ENCODE results near the gene NUDT8. TPM values are rescaled to one million over a fixed set of nuclear protein-coding genes. Genes with fewer than 3 reads are reported as not detected.

Gene NUDT8
- polyA plus RNA-seq, 2 of the 4 experiments (the other 2 are of a cell fraction) = 1.8 to 5.6 TPM

GRCh38 chr11:67584881-67585873 lies 44.6 kb downstream of the NUDT8 start:
- WGBS (ENCODE audit: missing lambda C conversion rate) = 90% methylated on average over 21 of the region's 21 CpGs
- POLR2A ChIA-PET = interaction anchor here (2.1 kb wide), 1 partner anchor 7 kb away, joined by 6 read pairs; no protein-coding TSS in a partner anchor

GRCh38 chr11:67584205-67584880 lies 45.4 kb downstream of the NUDT8 start:
- H3K4me3 ChIP-seq = peak overlapping the region; percentile 92
- H3K27ac ChIP-seq = peak overlapping the region; percentile 97 to 99
- POLR2A ChIA-PET = interaction anchor here (1.0 to 2.1 kb wide), 8 partner anchors 8 to 182 kb away, joined by 3 to 6 read pairs (median 4); partner anchors contain the start of genes NUDT8, PITPNM1 and PPP1CA
- peaks cover 50% of the 10 kb centered on the region for H3K4me1 ChIP-seq
- no peaks in the 10 kb centered on the region for H3K9me3 ChIP-seq
- WGBS (ENCODE audit: missing lambda C conversion rate) = 16% methylated on average over 19 of the region's 33 CpGs
- FAIRE-seq (no peak), ATAC-seq (peak; percentile 43 to 44), DNase-seq (ENCODE audit: low read depth in 1 of 2, low spot score in 1 of 2) (no peak)
- CTCF ChIA-PET = interaction anchor here (0.7 to 5.7 kb wide), 18 partner anchors 8 to 233 kb away, joined by 3 to 65 read pairs (median 4); no protein-coding TSS in a partner anchor
- TF ChIP-seq, protein P1, sequence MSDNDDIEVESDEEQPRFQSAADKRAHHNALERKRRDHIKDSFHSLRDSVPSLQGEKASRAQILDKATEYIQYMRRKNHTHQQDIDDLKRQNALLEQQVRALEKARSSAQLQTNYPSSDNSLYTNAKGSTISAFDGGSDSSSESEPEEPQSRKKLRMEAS (IDR thresholded peaks at IDR 0.05) = no peak
- TF ChIP-seq REST (IDR thresholded peaks at IDR 0.05) (no peak), SREBF2 (IDR thresholded peaks at IDR 0.05) (no peak), RAD21 (conservative IDR thresholded peaks at IDR 0.05 in 1 of 2, IDR thresholded peaks at IDR 0.05 in 1 of 2) (no peak), ZNF302 (CRISPR knock-in tag; IDR thresholded peaks at IDR 0.05) (no peak), E2F6 (IDR thresholded peaks at IDR 0.05; ENCODE audit: borderline replicate concordance, low read depth) (peak; percentile 68)
- H3K4me2 ChIP-seq = peak overlapping the region; percentile 98

More at GRCh38 chr11:67584881-67585873, 44.6 kb downstream of the NUDT8 start:
- CTCF ChIA-PET = interaction anchor here (0.6 to 5.7 kb wide), 9 partner anchors 12 to 596 kb away, joined by 3 to 65 read pairs (median 5); partner anchors contain the start of gene NUDT8
- Histone ChIP-seq H3K9me3 (no peaks in the 10 kb centered on the region), H3K27ac (peak overlapping the region; percentile 97 to 99), H3K4me1 (peaks cover 42% of the 10 kb centered on the region), H3K4me2 (peak overlapping the region; percentile 98), H3K4me3 (peak overlapping the region; percentile 92)
- no peak for TF ChIP-seq ESRRA (IDR thresholded peaks at IDR 0.05; ENCODE audit: borderline replicate concordance, low read length)
- TF ChIP-seq ZNF302 (CRISPR knock-in tag; IDR thresholded peaks at IDR 0.05) = no peak
- no peak for TF ChIP-seq EHMT2 (IDR thresholded peaks at IDR 0.05; ENCODE audit: low read depth)
- TF ChIP-seq RARB (CRISPR knock-in tag; IDR thresholded peaks at IDR 0.05) = no peak
- no peak for TF ChIP-seq ATOH8 (CRISPR knock-in tag; IDR thresholded peaks at IDR 0.05; ENCODE audit: low read depth)
- no peak for TF ChIP-seq JUN (IDR thresholded peaks at IDR 0.05)
- no peak for TF ChIP-seq HOXB13 (CRISPR knock-in tag; IDR thresholded peaks at IDR 0.05; ENCODE audit: low read depth)
- no peak for TF ChIP-seq HEYL (CRISPR knock-in tag; IDR thresholded peaks at IDR 0.05)
- TF ChIP-seq KDM5A (IDR thresholded peaks at IDR 0.05) = no peak
- TF ChIP-seq FOXS1 (CRISPR knock-in tag; IDR thresholded peaks at IDR 0.05) = no peak
- TF ChIP-seq SMC3 (IDR thresholded peaks at IDR 0.05) = no peak
- TF ChIP-seq CHD4 (IDR thresholded peaks at IDR 0.05; ENCODE audit: borderline replicate concordance) = no peak
- DNase-seq (ENCODE audit: low read depth in 1 of 2, low spot score in 1 of 2) = no peak
- ATAC-seq = peak in 1 of 2 experiments; percentile 3; a peak in 2 of 6 replicates
- no peak for FAIRE-seq

Data from A549 (cell line).